Subcutaneous abdominal adipose tissue (tissue), 5 donors: ENCODE measurements around the gene THNSL1.

ENCODE experiments used
- H3K27ac ChIP-seq: one replicate; pipeline ENCODE4 v1.7.0; 2013; ENCODE audit warnings: low read depth, mild to moderate bottlenecking, inconsistent platforms, low read length, moderate library complexity
- H3K27me3 ChIP-seq, 5 donors: one replicate each; pipeline ENCODE4 v1.7.0; 2013; ENCODE audit warnings: low read length in 5 of 5, inconsistent platforms in 1 of 5; ENCODE audit not compliant: control insufficient read depth in 5 of 5, insufficient read depth in 4 of 5
- H3K36me3 ChIP-seq, 5 donors: one replicate each; pipeline ENCODE4 v1.7.0; 2013; ENCODE audit warnings: low read length in 5 of 5; ENCODE audit not compliant: control insufficient read depth in 5 of 5, insufficient read depth in 5 of 5
- H3K4me1 ChIP-seq, 5 donors: one replicate each; pipeline ENCODE4 v1.7.0; 2013; ENCODE audit warnings: low read length in 5 of 5, mild to moderate bottlenecking in 3 of 5, moderate library complexity in 1 of 5; ENCODE audit not compliant: control insufficient read depth in 5 of 5, insufficient read depth in 5 of 5
- H3K4me3 ChIP-seq, 5 donors: one replicate each; pipeline ENCODE4 v1.7.0; 2013; ENCODE audit warnings: low read length in 5 of 5, low read depth in 1 of 5
- H3K9ac ChIP-seq, 5 donors: one replicate each; pipeline ENCODE4 v1.7.0; 2013; ENCODE audit warnings: low read length in 5 of 5, mild to moderate bottlenecking in 4 of 5, moderate library complexity in 3 of 5
- H3K9me3 ChIP-seq, 5 donors: one replicate each; pipeline ENCODE4 v1.7.0; 2013; ENCODE audit warnings: low read length in 5 of 5; ENCODE audit not compliant: control insufficient read depth in 5 of 5
- donor health status: healthy.
- donor health status: healthy.
- donor health status: healthy.
- donor health status: healthy.
- donor health status: healthy.

Gene THNSL1

GRCh38 chr10:25049966-25050365, 33.6 kb downstream of the THNSL1 start:
- no peaks in the 10 kb centered on the region for H3K36me3 ChIP-seq
- peaks cover 0 to 15% (median 5%) of the 10 kb centered on the region in 5 donors for H3K4me1 ChIP-seq
- H3K27me3 ChIP-seq: peaks cover 0 to 8% (median 0%) of the 10 kb centered on the region in 5 donors
- H3K9me3 ChIP-seq: peaks cover 0 to 2% (median 0%) of the 10 kb centered on the region in 5 donors
- no peak overlapping the region for H3K9ac ChIP-seq
- H3K4me3 ChIP-seq: no peak overlapping the region
- no peak overlapping the region for H3K27ac ChIP-seq

- Histone ChIP-seq H3K4me1 (peaks cover 0 to 15% (median 5%) of the 10 kb centered on the region in 5 donors), H3K27ac (no peak overlapping the region), H3K27me3 (peaks cover 0 to 8% (median 0%) of the 10 kb centered on the region in 5 donors), H3K9ac (no peak overlapping the region), H3K9me3 (peaks cover 0 to 2% (median 0%) of the 10 kb centered on the region in 5 donors), H3K36me3 (no peaks in the 10 kb centered on the region), H3K4me3 (no peak overlapping the region)
Observed at GRCh38 chr10:25050402-25050801, 34.0 kb downstream of the THNSL1 start.

GRCh38 chr10:25052012-25052411, 35.6 kb downstream of the THNSL1 start:
- Histone ChIP-seq H3K27me3 (peaks cover 0 to 8% (median 0%) of the 10 kb centered on the region in 5 donors), H3K4me1 (peaks cover 0 to 13% (median 5%) of the 10 kb centered on the region in 5 donors), H3K27ac (no peak overlapping the region), H3K4me3 (no peak overlapping the region), H3K9ac (no peak overlapping the region), H3K9me3 (peaks cover 0 to 2% (median 0%) of the 10 kb centered on the region in 5 donors), H3K36me3 (no peaks in the 10 kb centered on the region)

GRCh38 chr10:25056726-25057125, 40.3 kb downstream of the THNSL1 start:
- H3K4me3 ChIP-seq: no peak overlapping the region
- H3K27me3 ChIP-seq: no peaks in the 10 kb centered on the region
- no peaks in the 10 kb centered on the region for H3K4me1 ChIP-seq
- H3K9ac ChIP-seq: no peak overlapping the region
- no peaks in the 10 kb centered on the region for H3K9me3 ChIP-seq
- no peak overlapping the region for H3K27ac ChIP-seq
- no peaks in the 10 kb centered on the region for H3K36me3 ChIP-seq

GRCh38 chr10:25057886-25058285, 41.5 kb downstream of the THNSL1 start:
- peaks cover 0 to 8% (median 0%) of the 10 kb centered on the region in 5 donors for H3K4me1 ChIP-seq
- H3K27me3 ChIP-seq: no peaks in the 10 kb centered on the region
- no peaks in the 10 kb centered on the region for H3K9me3 ChIP-seq
- H3K9ac ChIP-seq: no peak overlapping the region
- H3K27ac ChIP-seq: no peak overlapping the region
- H3K36me3 ChIP-seq: no peaks in the 10 kb centered on the region
- H3K4me3 ChIP-seq: no peak overlapping the region

- Histone ChIP-seq H3K9me3 (no peaks in the 10 kb centered on the region), H3K4me1 (peaks cover 0 to 8% (median 0%) of the 10 kb centered on the region in 5 donors), H3K9ac (no peak overlapping the region), H3K4me3 (no peak overlapping the region), H3K27ac (no peak overlapping the region), H3K27me3 (peaks cover 0 to 2% (median 0%) of the 10 kb centered on the region in 5 donors), H3K36me3 (no peaks in the 10 kb centered on the region)
Observed at GRCh38 chr10:25059990-25060389, 43.6 kb downstream of the THNSL1 start.

- Histone ChIP-seq H3K36me3 (no peaks in the 10 kb centered on the region), H3K4me1 (peaks cover 0 to 8% (median 0%) of the 10 kb centered on the region in 5 donors), H3K27ac (no peak overlapping the region), H3K9me3 (no peaks in the 10 kb centered on the region), H3K9ac (no peak overlapping the region), H3K4me3 (no peak overlapping the region), H3K27me3 (peaks cover 0 to 2% (median 0%) of the 10 kb centered on the region in 5 donors)
Observed at GRCh38 chr10:25061125-25061524, 44.7 kb downstream of the THNSL1 start.

GRCh38 chr10:25061711-25062449, 45.5 kb downstream of the THNSL1 start:
- Histone ChIP-seq H3K4me1 (peaks cover 0 to 8% (median 0%) of the 10 kb centered on the region in 5 donors), H3K4me3 (no peak overlapping the region), H3K27me3 (peaks cover 0 to 2% (median 0%) of the 10 kb centered on the region in 5 donors), H3K27ac (no peak overlapping the region), H3K9ac (no peak overlapping the region), H3K9me3 (no peaks in the 10 kb centered on the region), H3K36me3 (no peaks in the 10 kb centered on the region)

GRCh38 chr10:25063157-25063556, 46.7 kb downstream of the THNSL1 start:
- peaks cover 0 to 8% (median 0%) of the 10 kb centered on the region in 5 donors for H3K4me1 ChIP-seq
- peaks cover 0 to 2% (median 0%) of the 10 kb centered on the region in 5 donors for H3K27me3 ChIP-seq
- H3K9ac ChIP-seq: no peak overlapping the region
- no peaks in the 10 kb centered on the region for H3K36me3 ChIP-seq
- no peak overlapping the region for H3K4me3 ChIP-seq
- H3K9me3 ChIP-seq: no peaks in the 10 kb centered on the region
- H3K27ac ChIP-seq: no peak overlapping the region

- Histone ChIP-seq H3K9me3 (no peaks in the 10 kb centered on the region), H3K27me3 (peaks cover 0 to 2% (median 0%) of the 10 kb centered on the region in 5 donors), H3K4me1 (peaks cover 0 to 8% (median 0%) of the 10 kb centered on the region in 5 donors), H3K36me3 (no peaks in the 10 kb centered on the region), H3K4me3 (no peak overlapping the region), H3K27ac (no peak overlapping the region), H3K9ac (no peak overlapping the region)
Observed at GRCh38 chr10:25063644-25064043, 47.2 kb downstream of the THNSL1 start.
